ENCODE measurements around the gene BMPER.

BMPER gene

GRCh38 chr7:33973231-33974015, 68.1 kb downstream of the BMPER start:
- no peak for DNase-seq

DNA sequence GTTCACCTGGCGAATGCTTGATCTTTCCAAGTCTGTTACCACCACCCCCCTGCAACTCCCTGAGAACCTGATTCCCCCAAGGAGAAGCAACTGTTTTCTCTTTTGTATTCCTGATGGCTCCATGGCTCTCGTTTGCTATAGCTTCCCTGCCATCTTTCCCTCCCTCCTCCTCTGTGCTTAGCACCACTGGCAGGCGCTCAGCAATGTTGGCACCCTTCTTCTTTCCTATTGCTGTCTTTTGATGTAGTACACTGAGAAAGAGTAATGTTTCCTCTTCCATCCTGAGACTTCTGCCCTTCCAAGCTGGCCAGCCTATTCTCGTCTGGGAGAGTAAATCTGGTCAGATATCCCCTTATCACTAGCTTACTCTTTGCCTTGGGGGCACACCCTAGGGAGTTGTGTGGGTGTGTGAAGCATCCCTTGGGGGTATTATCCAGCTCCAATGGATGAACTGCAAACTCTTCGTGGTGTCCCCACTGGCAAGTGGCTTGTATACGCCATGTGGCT, 74.0 kb downstream of the BMPER start:
- no peak for DNase-seq

GRCh38 chr7:33979807-33980355, 74.5 kb downstream of the BMPER start:
- no peak for DNase-seq

GRCh38 chr7:33981226-33981625, 75.9 kb downstream of the BMPER start:
- DNase-seq: no peak

- DNase-seq: no peak
Measured at GRCh38 chr7:33981671-33982424, 76.5 kb downstream of the BMPER start.

GRCh38 chr7:33982425-33982786, 77.1 kb downstream of the BMPER start:
- no peak for DNase-seq

DNA sequence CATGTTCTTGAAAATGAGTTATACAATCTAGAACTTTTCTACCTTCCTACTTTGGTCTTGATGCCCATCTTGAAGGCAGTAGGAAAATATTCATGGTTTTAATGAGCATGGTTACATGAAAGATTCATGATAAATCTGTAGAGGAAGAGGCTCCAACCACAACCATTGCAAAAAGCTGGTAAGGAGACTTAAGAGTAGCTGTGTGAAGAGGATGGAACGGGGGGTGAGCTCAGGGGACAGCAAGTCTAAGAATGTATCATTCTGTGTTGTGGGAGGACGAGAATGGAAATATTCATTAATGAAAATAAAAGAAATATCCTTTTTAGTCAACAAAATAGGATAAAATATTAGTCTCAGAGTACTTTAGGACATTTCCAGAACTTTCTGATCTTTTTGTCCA, 81.1 kb downstream of the BMPER start:
- DNase-seq: no peak

GRCh38 chr7:33986951-33987947, 81.9 kb downstream of the BMPER start:
- DNase-seq: no peak

DNA sequence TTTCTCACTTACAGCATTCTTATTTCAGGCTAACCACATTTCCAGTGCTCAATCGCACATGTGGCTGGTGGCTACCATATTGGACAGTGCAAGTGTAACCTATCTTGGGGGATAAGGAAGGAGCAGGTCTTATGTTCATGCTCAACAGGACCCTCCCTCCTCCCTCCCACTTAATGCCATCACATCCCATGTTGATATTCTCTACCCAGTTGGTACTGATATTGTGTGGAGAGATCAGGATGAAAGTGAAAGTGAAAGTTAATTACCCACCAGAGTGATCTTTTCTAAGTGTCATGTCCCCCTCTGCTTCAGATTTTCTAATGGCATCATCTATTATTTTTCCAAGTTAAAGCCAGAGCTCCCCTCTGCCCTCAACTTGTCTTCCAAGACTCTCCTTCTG, 91.6 kb downstream of the BMPER start:
- no peak for DNase-seq

DNA sequence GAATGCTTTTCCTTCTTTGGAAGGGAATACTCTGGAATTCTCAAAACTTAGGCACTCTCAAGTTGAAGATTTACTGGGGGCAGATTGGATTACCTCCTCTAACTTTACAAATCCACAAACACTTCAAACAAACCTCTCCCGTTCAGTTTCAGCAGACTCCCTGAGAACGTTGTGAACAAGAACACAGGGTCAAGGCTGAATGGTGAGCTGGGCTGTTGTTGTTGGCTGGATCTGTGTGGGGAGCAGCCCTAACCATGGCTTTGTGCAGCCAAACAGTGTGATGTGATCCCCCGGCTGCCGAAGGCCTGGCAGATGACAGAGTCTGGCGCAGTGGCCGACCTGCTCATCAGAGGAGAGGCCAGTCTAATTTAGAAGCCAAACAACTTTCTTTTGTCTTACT, 93.1 kb downstream of the BMPER start:
- no peak for DNase-seq

DNA sequence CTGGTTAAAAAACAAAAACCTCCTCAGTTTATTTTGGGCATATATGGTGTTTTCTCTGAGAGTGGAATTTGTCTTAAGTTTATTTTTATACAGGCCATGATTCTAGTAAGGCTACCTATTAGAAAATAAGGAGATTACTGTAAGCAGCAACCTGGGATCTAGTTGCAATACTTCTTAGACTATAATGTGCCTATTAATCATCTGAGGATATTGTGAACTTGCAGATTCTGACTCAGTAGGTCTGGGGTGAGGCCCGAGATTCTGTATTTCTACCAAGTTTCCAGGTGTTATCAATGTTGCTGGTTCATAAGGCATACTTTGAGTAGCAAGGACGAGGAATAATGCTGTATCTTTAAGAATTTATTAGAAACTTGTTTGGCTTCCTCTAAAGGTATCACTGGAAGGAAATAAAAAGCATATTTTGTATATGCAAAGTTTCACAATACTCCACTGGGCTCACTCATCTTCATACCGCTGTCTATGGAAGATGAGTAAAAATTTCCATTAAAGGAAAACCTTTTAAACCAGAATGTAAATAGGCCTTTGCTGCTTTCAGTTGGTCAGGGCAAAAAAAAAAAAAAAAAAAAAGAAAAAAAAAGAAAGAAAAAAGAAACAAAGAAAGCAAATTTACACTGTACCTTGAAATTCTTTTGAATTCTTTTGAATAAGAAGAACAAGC, 105.8 kb downstream of the BMPER start:
- DNase-seq: no peak

DNA sequence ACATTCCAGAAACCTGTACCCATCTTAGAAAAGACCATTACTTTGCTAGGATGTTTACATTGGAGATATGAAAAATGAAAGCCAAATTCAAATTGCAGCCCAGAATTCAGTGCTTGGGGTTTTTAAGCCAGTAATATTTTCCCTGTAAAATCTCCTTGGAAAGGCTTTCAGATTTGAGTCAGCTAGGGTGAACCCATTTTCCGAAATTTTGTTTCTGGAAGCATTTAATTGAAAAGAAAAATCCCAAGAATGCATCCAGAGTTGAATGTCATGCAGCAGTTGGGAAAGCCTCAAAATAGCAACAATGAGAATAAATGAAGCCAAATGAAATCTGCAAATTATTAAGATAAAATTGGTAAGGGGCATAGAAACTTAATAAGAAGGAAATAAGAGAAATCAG, 106.4 kb downstream of the BMPER start:
- no peak for DNase-seq

- no peak for DNase-seq
Measured at GRCh38 chr7:34013421-34013820, 108.1 kb downstream of the BMPER start.

- DNase-seq: no peak
Measured at GRCh38 chr7:34015651-34016050, 110.3 kb downstream of the BMPER start.

DNA sequence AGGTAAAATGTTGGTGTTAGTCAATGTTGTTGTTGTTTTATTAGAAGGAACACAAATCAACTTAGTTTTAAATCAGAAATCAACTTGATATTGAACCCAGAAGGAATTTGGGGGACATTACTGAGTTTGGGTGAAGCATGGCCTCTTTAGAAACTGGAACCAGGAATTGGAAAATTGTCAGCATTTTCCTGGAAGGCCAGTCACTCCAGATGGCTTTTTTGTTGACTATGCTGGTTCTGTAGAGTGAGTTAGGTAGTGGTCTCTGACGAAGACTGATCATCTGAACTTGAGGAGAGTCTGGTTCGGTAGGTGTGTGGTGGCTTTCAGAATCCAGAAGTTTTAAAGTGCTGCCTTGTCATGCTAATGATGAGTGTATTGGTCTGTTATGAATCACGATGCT, 111.5 kb downstream of the BMPER start:
- no peak for DNase-seq

GRCh38 chr7:34019301-34019790, 114.0 kb downstream of the BMPER start:
- DNase-seq: no peak

GRCh38 chr7:34022626-34023025, 117.3 kb downstream of the BMPER start:
- DNase-seq: no peak

DNA sequence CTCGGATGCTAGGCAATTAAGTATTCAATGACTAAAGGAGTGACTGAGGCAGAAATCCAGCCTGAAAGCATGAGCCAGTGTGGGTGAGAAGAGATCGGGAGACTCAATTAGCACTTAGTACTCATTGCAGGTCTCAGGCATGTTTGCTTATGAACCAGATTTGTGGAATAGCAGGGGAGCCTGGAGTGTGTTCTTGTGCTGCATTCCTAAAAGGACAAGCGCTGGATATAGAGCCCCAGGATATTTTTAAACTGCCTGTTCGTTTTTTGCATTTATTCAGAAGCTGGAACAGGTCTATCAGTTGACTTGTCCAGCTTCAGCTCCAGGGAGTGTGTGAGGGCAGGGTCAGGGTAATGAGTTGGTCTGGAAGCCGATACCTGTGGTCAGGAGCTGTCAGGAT, 120.3 kb downstream of the BMPER start:
- DNase-seq: no peak

- DNase-seq: no peak
Measured at GRCh38 chr7:34026481-34027190, 121.3 kb downstream of the BMPER start.

- no peak for DNase-seq
Measured at GRCh38 chr7:34031156-34031555, 125.8 kb downstream of the BMPER start.

GRCh38 chr7:34034728-34035127, 129.4 kb downstream of the BMPER start:
- DNase-seq: no peak
